Right hindlimb (tissue), 1 donor: ENCODE results near the gene RETREG3.
"Not testable (repeated sequence)": the region's sequence is repeated elsewhere in the genome, so short reads cannot be mapped to it uniquely, and the experiment has no call there.

Source experiments
- DNase-seq: peaks from one replicate; pipeline ENCODE4 v3.0.0-alpha.2; 2018

The RETREG3 gene

GRCh38 chr17:42568341-42569111 is 40.6 kb downstream of the RETREG3 start:
- DNase-seq, result peak; percentile 19

GRCh38 chr17:42566883-42567573 is 42.1 kb downstream of the RETREG3 start, which contains the start of gene MLX:
MLX (plus strand) TSS chr17:42567100; CDS start chr17:42567125, 25 bp downstream.
- DNase-seq, result peak; percentile 93

GRCh38 chr17:42566215-42566882 is 42.8 kb downstream of the RETREG3 start:
- no peak for DNase-seq

GRCh38 chr17:42565523-42566214 is 43.5 kb downstream of the RETREG3 start:
- DNase-seq, result peak; percentile 16

- peak; percentile 18 for DNase-seq
These were observed 44.2 kb downstream of the RETREG3 start for GRCh38 chr17:42564815-42565522.

- DNase-seq, result no peak
These were observed 45.2 kb downstream of the RETREG3 start for GRCh38 chr17:42563950-42564349.

- no peak for DNase-seq
These were observed 45.6 kb downstream of the RETREG3 start for GRCh38 chr17:42563543-42563942.

- DNase-seq, result no peak
These were observed 46.0 kb downstream of the RETREG3 start for GRCh38 chr17:42563143-42563509.

- no peak for DNase-seq
These were observed 46.6 kb downstream of the RETREG3 start for GRCh38 chr17:42562388-42563142.

GRCh38 chr17:42561897-42562387 is 47.2 kb downstream of the RETREG3 start, which contains the start of gene COASY:
COASY (plus strand) TSS chr17:42562148; CDS start chr17:42562623, 475 bp downstream.
- peak; percentile 98 for DNase-seq

GRCh38 chr17:42560246-42560645 is 48.9 kb downstream of the RETREG3 start:
- DNase-seq, result no peak

GRCh38 chr17:42559075-42559474 is 50.1 kb downstream of the RETREG3 start:
- no peak for DNase-seq

GRCh38 chr17:42555961-42556617 is 53.1 kb downstream of the RETREG3 start:
- DNase-seq, result not testable (repeated sequence)

- no peak for DNase-seq
These were observed 54.0 kb downstream of the RETREG3 start for GRCh38 chr17:42555122-42555622.

GRCh38 chr17:42554250-42555121 is 54.7 kb downstream of the RETREG3 start:
- DNase-seq, result peak; percentile 95

GRCh38 chr17:42553866-42554249 is 55.3 kb downstream of the RETREG3 start:
- DNase-seq, result no peak

GRCh38 chr17:42553161-42553818 is 55.9 kb downstream of the RETREG3 start:
- DNase-seq, result no peak

GRCh38 chr17:42552736-42553135 is 56.4 kb downstream of the RETREG3 start, which contains the start of gene HSD17B1:
HSD17B1 (plus strand) TSS chr17:42552923; CDS start chr17:42552934, 11 bp downstream.
- DNase-seq, result not testable (repeated sequence)
